Fibroblast of lung (primary cell): ENCODE data around the gene USP37. TPM values are rescaled to one million over a fixed set of nuclear protein-coding genes. Genes with fewer than 3 reads are reported as not detected.
A peak's percentile ranks its signal among the peaks of the same experiment; 100 is the strongest.

ENCODE experiments used
- DNase-seq, 2 donors: peaks; one replicate each; pipeline versions ENCODE4 v3.0.0 to v3.0.0-alpha.2; 2010; ENCODE audit warnings: low read depth in 2 of 2
- H2AFZ ChIP-seq: 2 replicates; pipeline ENCODE4 v1.5.1; 2012; ENCODE audit warnings: low read length, control low read depth, inconsistent platforms
- H3K27ac ChIP-seq: 2 replicates; pipeline ENCODE4 v1.5.1; 2011; ENCODE audit warnings: low read length, control low read depth; ENCODE audit not compliant: insufficient read depth
- H3K27me3 ChIP-seq: 2 replicates; pipeline ENCODE4 v1.5.1; 2011; ENCODE audit warnings: mild to moderate bottlenecking, low read length; ENCODE audit not compliant: control insufficient read depth, insufficient read depth
- H3K36me3 ChIP-seq: 2 replicates; pipeline ENCODE4 v1.5.1; 2011; ENCODE audit warnings: low read length; ENCODE audit not compliant: control insufficient read depth, insufficient read depth
- H3K4me1 ChIP-seq: 2 replicates; pipeline ENCODE4 v1.5.1; 2011; ENCODE audit warnings: low read length; ENCODE audit not compliant: control insufficient read depth, insufficient read depth; ENCODE audit errors: extremely low read depth
- H3K4me2 ChIP-seq: 2 replicates; pipeline ENCODE4 v1.5.1; 2011; ENCODE audit warnings: low read length, control low read depth; ENCODE audit not compliant: insufficient read depth; ENCODE audit errors: extremely low read depth
- H3K4me3 ChIP-seq, 4 experiments: fragments of 200-600 bp in 1 of 4; sonication (generic) in 1 of 4; replicated peaks in 1 of 4; 2 replicates each; pipeline ENCODE4 v1.5.1; 2011 to 2016; ENCODE audit warnings: low read length in 4 of 4, low read depth in 3 of 4, mild to moderate bottlenecking in 3 of 4, control low read depth in 2 of 4, inconsistent platforms in 1 of 4, mixed read lengths in 1 of 4; ENCODE audit not compliant: insufficient read depth in 1 of 4; ENCODE audit errors: control extremely low read depth in 1 of 4
- H3K79me2 ChIP-seq: 2 replicates; pipeline ENCODE4 v1.5.1; 2012; ENCODE audit warnings: mild to moderate bottlenecking, low read length, inconsistent platforms; ENCODE audit not compliant: control insufficient read depth, insufficient read depth
- H3K9ac ChIP-seq: 2 replicates; pipeline ENCODE4 v1.5.1; 2011; ENCODE audit warnings: mild to moderate bottlenecking, low read length, control low read depth; ENCODE audit not compliant: insufficient read depth
- H3K9me3 ChIP-seq: 2 replicates; pipeline ENCODE4 v1.5.1; 2012; ENCODE audit warnings: low read depth, low read length; ENCODE audit not compliant: control insufficient read depth, insufficient read depth
- H4K20me1 ChIP-seq: 2 replicates; pipeline ENCODE4 v1.5.1; 2011; ENCODE audit warnings: low read length; ENCODE audit not compliant: control insufficient read depth, insufficient read depth; ENCODE audit errors: extremely low read depth
- EZH2 ChIP-seq: IDR thresholded peaks from 2 replicates; pipeline ENCODE4 v1.5.1; 2012; ENCODE audit warnings: low read length, control low read depth, mild to moderate bottlenecking; ENCODE audit errors: missing control alignments
- polyA plus RNA-seq, 2 donors: library from polyadenylated mRNA; depleted of rRNA in 1 of 2; stranded (reverse) in 1 of 2; unstranded in 1 of 2; fragments of >200 nt; gene quantifications; 2 replicates each; pipeline ENCODE4 v1.2.1, GENCODE V29; 2011 to 2012; ENCODE audit warnings: missing spikeins in 1 of 2
- total RNA-seq: library from RNA; depleted of rRNA; stranded (reverse); fragments of >200 nt; gene quantifications from 2 replicates; pipeline ENCODE4 v1.2.1, GENCODE V29; 2014
- TF ChIP-seq, protein P1 (sequence below), 2 donors: IDR thresholded peaks in 1 of 2; conservative IDR thresholded peaks in 1 of 2; 1 replicate in 1 of 2; 2 replicates in 1 of 2; pipeline ENCODE4 v1.5.1; 2011 to 2012; ENCODE audit warnings: low read length in 2 of 2, control low read depth in 1 of 2, inconsistent platforms in 1 of 2, low read depth in 1 of 2, mild to moderate bottlenecking in 1 of 2

Gene USP37
- total and polyA plus RNA-seq, 2 donors (not counting 1 experiment from before 2014, with no cell fraction given) = 4.6 to 8.3 TPM

DNA sequence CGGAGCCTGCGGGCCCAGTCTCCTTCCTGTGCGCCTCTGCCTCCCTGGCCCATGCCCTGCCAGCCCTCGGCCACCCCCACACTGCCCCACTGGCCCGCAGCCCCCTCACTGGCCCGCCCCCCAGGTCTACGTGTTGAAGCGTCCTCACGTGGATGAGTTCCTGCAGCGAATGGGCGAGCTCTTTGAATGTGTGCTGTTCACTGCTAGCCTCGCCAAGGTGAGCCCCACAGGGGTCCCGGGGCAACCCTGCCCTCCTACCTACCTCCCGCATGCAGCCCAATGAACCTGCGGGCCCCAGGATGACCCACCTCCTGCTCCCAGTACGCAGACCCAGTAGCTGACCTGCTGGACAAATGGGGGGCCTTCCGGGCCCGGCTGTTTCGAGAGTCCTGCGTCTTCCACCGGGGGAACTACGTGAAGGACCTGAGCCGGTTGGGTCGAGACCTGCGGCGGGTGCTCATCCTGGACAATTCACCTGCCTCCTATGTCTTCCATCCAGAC lies 165.2 kb downstream of the USP37 start:
- Histone ChIP-seq H3K4me3 (no peak overlapping the region), H3K27ac (no peak overlapping the region), H2AFZ (no peak overlapping the region), H3K36me3 (peaks cover 19% of the 10 kb centered on the region), H3K9me3 (no peaks in the 10 kb centered on the region), H3K4me2 (no peak overlapping the region), H3K9ac (no peak overlapping the region), H3K27me3 (no peaks in the 10 kb centered on the region), H3K79me2 (peaks cover 29% of the 10 kb centered on the region), H4K20me1 (no peaks in the 10 kb centered on the region), H3K4me1 (peaks cover 27% of the 10 kb centered on the region)
- no peak for DNase-seq
- TF ChIP-seq EZH2 = no peak
- TF ChIP-seq, protein P1, sequence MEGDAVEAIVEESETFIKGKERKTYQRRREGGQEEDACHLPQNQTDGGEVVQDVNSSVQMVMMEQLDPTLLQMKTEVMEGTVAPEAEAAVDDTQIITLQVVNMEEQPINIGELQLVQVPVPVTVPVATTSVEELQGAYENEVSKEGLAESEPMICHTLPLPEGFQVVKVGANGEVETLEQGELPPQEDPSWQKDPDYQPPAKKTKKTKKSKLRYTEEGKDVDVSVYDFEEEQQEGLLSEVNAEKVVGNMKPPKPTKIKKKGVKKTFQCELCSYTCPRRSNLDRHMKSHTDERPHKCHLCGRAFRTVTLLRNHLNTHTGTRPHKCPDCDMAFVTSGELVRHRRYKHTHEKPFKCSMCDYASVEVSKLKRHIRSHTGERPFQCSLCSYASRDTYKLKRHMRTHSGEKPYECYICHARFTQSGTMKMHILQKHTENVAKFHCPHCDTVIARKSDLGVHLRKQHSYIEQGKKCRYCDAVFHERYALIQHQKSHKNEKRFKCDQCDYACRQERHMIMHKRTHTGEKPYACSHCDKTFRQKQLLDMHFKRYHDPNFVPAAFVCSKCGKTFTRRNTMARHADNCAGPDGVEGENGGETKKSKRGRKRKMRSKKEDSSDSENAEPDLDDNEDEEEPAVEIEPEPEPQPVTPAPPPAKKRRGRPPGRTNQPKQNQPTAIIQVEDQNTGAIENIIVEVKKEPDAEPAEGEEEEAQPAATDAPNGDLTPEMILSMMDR (conservative IDR thresholded peaks at IDR 0.05 in 1 of 2, IDR thresholded peaks at IDR 0.05 in 1 of 2; ENCODE audit: low read depth in 1 of 2, low read length in 2 of 2) = no peak

DNA sequence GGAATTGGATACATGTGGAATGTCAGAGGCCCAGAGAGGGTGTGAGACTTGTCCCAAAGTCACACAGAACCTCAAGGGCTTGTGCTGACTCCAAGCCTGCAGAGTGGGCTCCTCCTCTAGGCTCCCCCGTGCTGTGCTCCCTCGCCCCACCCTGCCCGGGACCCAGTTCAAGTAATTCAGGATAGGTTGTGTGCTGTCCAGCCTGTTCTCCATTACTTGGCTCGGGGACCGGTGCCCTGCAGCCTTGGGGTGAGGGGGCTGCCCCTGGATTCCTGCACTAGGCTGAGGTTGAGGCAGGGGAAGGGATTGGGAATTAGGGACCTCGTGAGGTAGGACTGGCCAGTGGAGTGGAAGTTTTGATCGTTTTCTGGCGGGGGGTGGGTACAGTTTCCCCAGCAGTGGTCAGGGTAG lies 165.7 kb downstream of the USP37 start:
- H3K79me2 ChIP-seq = peaks cover 29% of the 10 kb centered on the region
- no peaks in the 10 kb centered on the region for H4K20me1 ChIP-seq
- H2AFZ ChIP-seq = no peak overlapping the region
- H3K27ac ChIP-seq = no peak overlapping the region
- no peaks in the 10 kb centered on the region for H3K27me3 ChIP-seq
- peak overlapping the region; percentile 2 for H3K4me2 ChIP-seq
- peaks cover 19% of the 10 kb centered on the region for H3K36me3 ChIP-seq
- peaks cover 31% of the 10 kb centered on the region for H3K4me1 ChIP-seq
- no peak for TF ChIP-seq EZH2
- TF ChIP-seq, protein P1 (conservative IDR thresholded peaks at IDR 0.05 in 1 of 2, IDR thresholded peaks at IDR 0.05 in 1 of 2; ENCODE audit: low read depth in 1 of 2, low read length in 2 of 2) = no peak
- no peaks in the 10 kb centered on the region for H3K9me3 ChIP-seq
- no peak overlapping the region for H3K4me3 ChIP-seq
- DNase-seq = no peak
- H3K9ac ChIP-seq = no peak overlapping the region

DNA sequence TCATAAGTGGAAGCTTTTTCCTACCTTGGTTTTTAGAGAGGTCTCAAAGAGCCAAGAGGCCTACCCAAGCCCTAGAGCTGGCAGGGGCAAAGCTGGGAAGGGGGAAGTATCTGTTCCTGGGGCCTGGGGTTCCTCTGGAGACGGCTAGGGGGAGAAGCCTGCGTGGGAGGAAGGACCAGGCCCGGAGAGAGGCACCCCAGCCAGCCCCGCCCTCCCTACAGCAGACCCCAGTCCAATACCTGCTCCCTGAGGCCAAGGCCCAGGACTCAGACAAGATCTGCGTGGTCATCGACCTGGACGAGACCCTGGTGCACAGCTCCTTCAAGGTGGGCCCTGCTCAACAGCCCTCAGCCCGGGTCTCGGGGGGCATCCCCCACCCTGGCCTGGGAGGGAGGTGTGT lies 166.3 kb downstream of the USP37 start:
- no peaks in the 10 kb centered on the region for H3K9me3 ChIP-seq
- H3K27ac ChIP-seq = no peak overlapping the region
- no peak overlapping the region for H3K9ac ChIP-seq
- no peak for TF ChIP-seq EZH2
- TF ChIP-seq, protein P1 (conservative IDR thresholded peaks at IDR 0.05 in 1 of 2, IDR thresholded peaks at IDR 0.05 in 1 of 2; ENCODE audit: low read depth in 1 of 2, low read length in 2 of 2) = no peak
- peaks cover 19% of the 10 kb centered on the region for H3K36me3 ChIP-seq
- peak overlapping the region in 2 of 4 experiments; percentile 65 to 96 for H3K4me3 ChIP-seq
- no peak for DNase-seq
- no peaks in the 10 kb centered on the region for H3K27me3 ChIP-seq
- peak overlapping the region; percentile 85 for H3K4me2 ChIP-seq
- no peak overlapping the region for H2AFZ ChIP-seq
- H4K20me1 ChIP-seq = no peaks in the 10 kb centered on the region
- peaks cover 29% of the 10 kb centered on the region for H3K79me2 ChIP-seq
- H3K4me1 ChIP-seq = peaks cover 32% of the 10 kb centered on the region
